Fibroblast of mammary gland (primary cell): ENCODE data around the gene C1QL2.

Source experiments
- DNase-seq: peaks from one replicate; pipeline ENCODE4 v3.0.0-alpha.2; 2010; ENCODE audit warnings: low read depth
- H3K4me3 ChIP-seq: 2 replicates; pipeline ENCODE4 v1.5.1; 2011; ENCODE audit warnings: low read depth, mild to moderate bottlenecking, low read length, moderate library complexity; ENCODE audit not compliant: control insufficient read depth
- CTCF ChIP-seq: conservative IDR thresholded peaks from 2 replicates; pipeline ENCODE4 v1.5.1; 2011; ENCODE audit warnings: low read depth, low read length, inconsistent platforms; ENCODE audit not compliant: control insufficient read depth, insufficient read depth

The C1QL2 gene

GRCh38 chr2:119180892-119181291 lies 22.3 kb upstream of the C1QL2 start:
- no peak for DNase-seq
- TF ChIP-seq CTCF = no peak

GRCh38 chr2:119179991-119180390 lies 21.4 kb upstream of the C1QL2 start:
- H3K4me3 ChIP-seq = no peak overlapping the region
- DNase-seq = no peak
- TF ChIP-seq CTCF = no peak

More at GRCh38 chr2:119180892-119181291, 22.3 kb upstream of the C1QL2 start:
- no peak overlapping the region for H3K4me3 ChIP-seq

- H3K4me3 ChIP-seq = no peak overlapping the region
- no peak for DNase-seq
- no peak for TF ChIP-seq CTCF
These were observed 20.7 kb upstream of the C1QL2 start for GRCh38 chr2:119179202-119179601.

- no peak for DNase-seq
- no peak overlapping the region for H3K4me3 ChIP-seq
- no peak for TF ChIP-seq CTCF
These were observed 20.2 kb upstream of the C1QL2 start for GRCh38 chr2:119178776-119179175.

GRCh38 chr2:119177838-119178190 lies 19.3 kb upstream of the C1QL2 start:
- no peak overlapping the region for H3K4me3 ChIP-seq
- DNase-seq = no peak
- no peak for TF ChIP-seq CTCF

- DNase-seq = no peak
- no peak for TF ChIP-seq CTCF
- H3K4me3 ChIP-seq = no peak overlapping the region
These were observed 18.8 kb upstream of the C1QL2 start for GRCh38 chr2:119177171-119177837.

- no peak overlapping the region for H3K4me3 ChIP-seq
- no peak for DNase-seq
These were observed 17.0 kb upstream of the C1QL2 start for GRCh38 chr2:119175517-119175916.

More at GRCh38 chr2:119175517-119175916, 17.0 kb upstream of the C1QL2 start:
- no peak for TF ChIP-seq CTCF
